Erythroblast (primary cell): ENCODE data around the gene CA12.
A peak's percentile ranks its signal among the peaks of the same experiment; 100 is the strongest.

ENCODE experiments used
- DNase-seq, 2 experiments: peaks; one replicate each; lab custom pipeline; 2025; lab: John Stamatoyannopoulos, UW
- GATA1 ChIP-seq: IDR thresholded peaks from 2 replicates; pipeline ENCODE4 v1.6.1; 2011; ENCODE audit warnings: low read depth, mild to moderate bottlenecking, control low read depth, low read length, moderate library complexity
- POLR2A ChIP-seq: IDR thresholded peaks from 2 replicates; pipeline ENCODE4 v1.6.1; 2011; ENCODE audit warnings: mild to moderate bottlenecking, low read length

The CA12 gene

DNA sequence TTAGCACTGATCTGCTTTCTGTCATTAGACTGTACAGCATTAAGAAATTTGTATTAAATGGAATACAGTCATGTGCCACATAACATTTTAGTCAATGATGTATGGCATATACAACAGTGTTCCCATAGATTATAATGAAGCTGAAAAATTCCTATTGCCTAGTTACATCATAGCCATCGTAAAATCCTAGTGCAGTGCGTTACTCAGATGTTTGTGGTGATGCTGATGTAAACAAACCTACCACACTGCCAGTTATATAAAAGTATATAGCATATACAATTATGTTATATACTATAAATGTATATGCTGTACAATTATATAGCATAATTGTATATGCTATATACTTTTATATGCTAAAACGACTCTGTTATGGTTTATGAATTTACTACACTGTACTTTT is 62.6 kb downstream of the CA12 start:
- no peak for DNase-seq

DNA sequence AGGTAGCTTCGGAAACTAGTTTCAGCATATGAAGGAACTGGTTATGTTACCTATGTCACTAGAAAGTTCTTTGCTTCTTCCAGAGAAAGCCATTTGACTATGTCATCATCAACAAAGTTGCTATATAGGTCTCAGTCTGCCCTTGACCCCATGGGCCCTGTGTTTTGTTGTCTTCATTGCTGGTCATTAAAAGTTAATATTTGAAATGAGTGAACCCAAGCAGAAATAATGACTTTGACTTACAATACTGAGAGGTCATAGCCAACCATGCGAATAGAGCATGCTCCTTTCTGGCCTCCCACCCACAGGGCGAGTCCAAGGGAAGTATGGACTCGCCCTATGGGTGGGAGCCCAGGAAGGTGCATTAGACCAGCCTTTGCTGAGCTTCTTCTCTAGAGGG is 63.3 kb downstream of the CA12 start:
- no peak for TF ChIP-seq GATA1
- TF ChIP-seq POLR2A: no peak
- no peak for DNase-seq

More for the DNA sequence above, 62.6 kb downstream of the CA12 start:
- no peak for TF ChIP-seq GATA1
- no peak for TF ChIP-seq POLR2A

- TF ChIP-seq GATA1 (no peak), POLR2A (no peak)
- no peak for DNase-seq
These were observed 67.2 kb downstream of the CA12 start for GRCh38 chr15:63314409-63314808.

DNA sequence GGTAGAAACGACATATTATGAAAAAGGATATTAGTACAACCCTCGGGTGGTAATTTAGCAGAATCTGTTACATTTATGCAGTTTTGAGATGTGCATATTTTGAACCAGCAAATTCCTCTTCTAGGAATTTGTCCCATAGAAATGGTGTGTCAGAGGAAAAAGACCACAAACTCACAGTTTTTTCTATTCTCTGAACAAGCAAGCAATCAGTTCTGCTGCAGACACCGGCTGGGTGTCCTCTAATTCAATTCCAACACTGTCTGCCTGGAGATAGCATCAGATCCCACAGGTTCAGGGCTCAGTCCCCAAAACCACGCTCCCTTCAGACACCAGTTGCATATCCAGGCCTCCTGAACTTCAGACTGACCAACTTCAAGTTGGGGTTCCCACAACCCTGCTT is 67.8 kb downstream of the CA12 start:
- DNase-seq: no peak
- no peak for TF ChIP-seq GATA1
- no peak for TF ChIP-seq POLR2A

GRCh38 chr15:63312286-63312685 is 69.4 kb downstream of the CA12 start:
- DNase-seq: no peak
- TF ChIP-seq GATA1 (no peak), POLR2A (no peak)

- no peak for TF ChIP-seq GATA1
- TF ChIP-seq POLR2A: no peak
- DNase-seq: no peak
These were observed 71.0 kb downstream of the CA12 start for GRCh38 chr15:63310646-63311045.

- DNase-seq: no peak
- TF ChIP-seq GATA1 (no peak), POLR2A (no peak)
These were observed 72.7 kb downstream of the CA12 start for GRCh38 chr15:63308947-63309346.

GRCh38 chr15:63308491-63308890 is 73.2 kb downstream of the CA12 start:
- no peak for DNase-seq
- TF ChIP-seq POLR2A: no peak
- no peak for TF ChIP-seq GATA1

DNA sequence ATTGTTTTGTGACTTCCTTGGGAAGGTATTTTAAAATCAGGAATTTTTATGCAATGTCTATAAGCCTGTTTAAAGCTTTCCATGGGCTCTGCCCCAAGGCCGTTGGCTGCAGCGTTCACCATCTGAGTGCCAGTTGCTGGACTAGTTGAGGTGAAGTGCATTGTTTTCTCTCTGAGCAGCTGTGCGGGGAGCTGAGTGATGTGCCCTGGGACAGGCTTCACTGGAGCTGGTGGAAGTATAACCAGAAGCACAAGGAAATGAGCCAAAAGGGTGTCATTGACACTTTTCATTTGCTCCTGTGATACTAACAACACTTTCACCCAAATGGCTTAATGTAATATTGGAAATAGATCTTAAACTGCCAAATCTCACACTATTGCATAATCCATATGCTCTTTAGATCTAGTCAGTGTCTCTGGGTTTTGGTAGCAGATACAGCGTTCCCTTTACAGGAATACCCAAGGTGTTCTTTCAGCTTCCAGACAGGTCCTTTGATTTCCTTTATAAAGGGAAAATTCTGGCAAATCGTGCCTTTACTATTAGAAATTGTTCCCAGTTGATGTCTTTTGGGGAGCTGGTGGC is 75.1 kb downstream of the CA12 start:
- TF ChIP-seq GATA1 (no peak), POLR2A (no peak)
- DNase-seq: no peak

DNA sequence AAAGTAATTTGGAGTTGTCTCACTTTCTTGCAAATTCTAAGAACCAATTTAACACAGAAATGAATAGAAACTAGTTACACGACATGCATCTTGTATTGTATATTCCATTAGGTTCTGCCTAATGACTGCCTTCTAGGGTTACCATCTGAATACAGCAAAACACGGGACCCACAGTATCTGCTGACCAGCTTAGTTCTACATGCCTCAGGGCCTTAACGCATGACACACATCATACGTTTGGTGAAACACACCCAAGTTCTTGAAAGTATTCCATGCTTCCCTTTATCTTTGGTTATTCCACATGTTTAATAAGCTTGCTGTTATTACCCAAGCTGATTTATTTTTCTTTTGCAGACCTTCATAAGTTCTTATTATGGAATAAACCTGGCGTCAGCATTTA is 76.4 kb downstream of the CA12 start:
- DNase-seq: no peak

DNA sequence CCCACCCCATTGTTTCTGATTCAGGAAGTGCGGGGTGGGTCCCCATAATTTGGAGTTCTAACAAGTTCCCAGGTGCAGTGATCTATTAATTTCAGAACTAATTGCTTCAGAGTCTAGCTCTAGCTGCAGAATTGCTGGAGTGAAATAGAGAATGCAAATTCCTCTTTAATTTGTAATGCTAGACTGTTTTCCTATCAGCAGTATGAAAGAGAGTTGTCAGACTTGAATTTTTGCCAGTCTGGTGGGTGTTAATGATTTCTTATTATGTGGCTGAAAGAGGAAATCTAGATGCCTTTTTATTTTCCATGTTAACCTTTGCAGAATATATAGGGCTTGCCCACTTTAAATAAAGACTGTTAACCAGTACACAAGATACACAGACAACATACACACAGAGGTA is 80.6 kb downstream of the CA12 start:
- TF ChIP-seq POLR2A: no peak
- no peak for DNase-seq

More for the DNA sequence above, 76.4 kb downstream of the CA12 start:
- TF ChIP-seq POLR2A: no peak
- TF ChIP-seq GATA1: no peak

- peak; percentile 68 to 82 for DNase-seq
- TF ChIP-seq POLR2A: no peak
These were observed 81.6 kb downstream of the CA12 start for GRCh38 chr15:63299943-63300575.

- no peak for DNase-seq
- TF ChIP-seq GATA1: no peak
- no peak for TF ChIP-seq POLR2A
These were observed 85.5 kb downstream of the CA12 start for GRCh38 chr15:63296195-63296594.

DNA sequence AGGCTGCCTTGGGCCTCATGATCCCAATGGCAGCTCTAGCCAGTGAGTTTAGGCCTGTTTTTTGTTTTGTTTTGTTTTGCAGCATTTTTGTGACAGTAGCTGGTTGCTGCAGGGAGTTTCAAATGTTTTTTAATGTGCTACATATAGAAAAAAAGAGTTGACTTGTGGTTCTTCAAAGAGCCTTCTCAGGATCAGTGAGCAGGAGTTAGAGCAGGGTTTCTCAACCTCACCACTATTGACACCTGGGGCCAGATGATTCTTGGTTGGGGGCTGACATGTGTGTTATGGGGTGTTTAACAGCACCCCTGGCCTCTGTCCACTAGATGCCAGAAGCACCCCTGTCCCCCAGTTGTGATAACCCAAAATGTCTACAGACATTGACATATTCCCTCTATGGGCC is 86.3 kb downstream of the CA12 start:
- TF ChIP-seq POLR2A (no peak), GATA1 (no peak)
- DNase-seq: no peak

- TF ChIP-seq POLR2A (no peak), GATA1 (no peak)
- no peak for DNase-seq
These were observed 87.3 kb downstream of the CA12 start for GRCh38 chr15:63294359-63294758.
